Bronchial epithelial cell (primary cell): ENCODE data around the gene TENM4. TPM values are rescaled to one million over a fixed set of nuclear protein-coding genes. Genes with fewer than 3 reads are reported as not detected.

Experiments
- DNase-seq: peaks from one replicate; pipeline ENCODE4 v3.0.0-alpha.2; 2010; ENCODE audit warnings: low read depth
- FAIRE-seq: peaks from 2 replicates; lab custom pipeline; 2011; peaks lifted over from hg19 to GRCh38; lab: Jason Lieb, UNC
- H3K27me3 ChIP-seq: 2 replicates; pipeline ENCODE4 v1.5.1; 2011; ENCODE audit warnings: low read length; ENCODE audit not compliant: control insufficient read depth, insufficient read depth
- H3K36me3 ChIP-seq: 2 replicates; pipeline ENCODE4 v1.5.1; 2011; ENCODE audit warnings: low read length; ENCODE audit not compliant: control insufficient read depth, insufficient read depth
- H3K4me3 ChIP-seq: 2 replicates; pipeline ENCODE4 v1.5.1; 2011; ENCODE audit warnings: mild to moderate bottlenecking, low read depth, low read length, control low read depth
- total RNA-seq: library from RNA; depleted of rRNA; stranded (reverse); fragments of >200 nt; gene quantifications from 2 replicates; pipeline ENCODE4 v1.2.1, GENCODE V29; 2014
- TF ChIP-seq, protein P1 (sequence below): IDR thresholded peaks from 2 replicates; pipeline ENCODE4 v1.5.1; 2011; ENCODE audit warnings: mild to moderate bottlenecking, moderate library complexity, low read length, control low read depth, inconsistent platforms; ENCODE audit not compliant: insufficient read depth, severe bottlenecking

Gene TENM4
- total RNA-seq, 1 donor from 2014 or later = 6.1 TPM

DNA sequence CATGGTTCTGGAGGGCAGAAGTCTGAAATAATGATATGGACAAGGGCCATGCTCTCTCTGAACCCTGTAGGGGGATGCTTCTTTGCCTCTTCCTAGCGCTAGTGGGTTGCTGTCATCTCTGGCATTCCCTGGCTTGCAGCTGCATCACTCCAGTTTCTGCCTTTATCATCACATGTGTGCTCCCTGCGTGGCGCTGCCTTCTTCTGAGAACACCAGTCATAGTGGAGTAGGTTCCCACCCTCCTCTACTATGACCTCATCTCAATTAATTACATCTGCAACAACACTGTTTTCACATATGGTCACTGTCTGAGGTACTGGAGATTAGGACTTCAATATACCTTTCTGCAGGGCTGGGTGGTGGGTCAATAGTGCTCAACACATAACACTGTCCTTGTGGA, 463.8 kb downstream of the TENM4 start:
- FAIRE-seq (no peak), DNase-seq (no peak)
- Histone ChIP-seq H3K36me3 (no peaks in the 10 kb centered on the region), H3K4me3 (no peak overlapping the region), H3K27me3 (peaks cover 2% of the 10 kb centered on the region)
- TF ChIP-seq, protein P1, sequence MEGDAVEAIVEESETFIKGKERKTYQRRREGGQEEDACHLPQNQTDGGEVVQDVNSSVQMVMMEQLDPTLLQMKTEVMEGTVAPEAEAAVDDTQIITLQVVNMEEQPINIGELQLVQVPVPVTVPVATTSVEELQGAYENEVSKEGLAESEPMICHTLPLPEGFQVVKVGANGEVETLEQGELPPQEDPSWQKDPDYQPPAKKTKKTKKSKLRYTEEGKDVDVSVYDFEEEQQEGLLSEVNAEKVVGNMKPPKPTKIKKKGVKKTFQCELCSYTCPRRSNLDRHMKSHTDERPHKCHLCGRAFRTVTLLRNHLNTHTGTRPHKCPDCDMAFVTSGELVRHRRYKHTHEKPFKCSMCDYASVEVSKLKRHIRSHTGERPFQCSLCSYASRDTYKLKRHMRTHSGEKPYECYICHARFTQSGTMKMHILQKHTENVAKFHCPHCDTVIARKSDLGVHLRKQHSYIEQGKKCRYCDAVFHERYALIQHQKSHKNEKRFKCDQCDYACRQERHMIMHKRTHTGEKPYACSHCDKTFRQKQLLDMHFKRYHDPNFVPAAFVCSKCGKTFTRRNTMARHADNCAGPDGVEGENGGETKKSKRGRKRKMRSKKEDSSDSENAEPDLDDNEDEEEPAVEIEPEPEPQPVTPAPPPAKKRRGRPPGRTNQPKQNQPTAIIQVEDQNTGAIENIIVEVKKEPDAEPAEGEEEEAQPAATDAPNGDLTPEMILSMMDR = no peak

DNA sequence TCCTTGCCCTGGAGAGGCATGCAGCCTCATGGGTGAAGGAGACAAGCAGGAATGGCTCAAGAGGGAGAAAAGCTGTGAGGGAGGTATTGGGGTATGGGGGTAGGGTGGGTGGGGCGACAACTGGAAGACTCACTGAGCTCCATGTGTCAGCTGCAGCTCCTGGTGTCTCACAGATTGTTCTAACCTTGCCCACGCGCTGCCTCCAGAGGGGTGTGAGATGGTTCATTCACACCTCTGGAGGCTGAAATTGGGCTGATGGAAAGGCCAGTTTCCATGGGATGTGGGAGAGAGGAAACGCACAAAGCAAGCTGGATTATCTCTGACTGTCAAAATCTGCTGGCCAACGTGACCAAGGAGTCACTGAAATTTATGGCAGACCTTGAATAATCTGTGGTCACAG, 465.7 kb downstream of the TENM4 start:
- peaks cover 2% of the 10 kb centered on the region for H3K27me3 ChIP-seq
- H3K4me3 ChIP-seq = no peak overlapping the region
- FAIRE-seq = no peak
- TF ChIP-seq, protein P1 = no peak
- no peak for DNase-seq
- H3K36me3 ChIP-seq = no peaks in the 10 kb centered on the region

DNA sequence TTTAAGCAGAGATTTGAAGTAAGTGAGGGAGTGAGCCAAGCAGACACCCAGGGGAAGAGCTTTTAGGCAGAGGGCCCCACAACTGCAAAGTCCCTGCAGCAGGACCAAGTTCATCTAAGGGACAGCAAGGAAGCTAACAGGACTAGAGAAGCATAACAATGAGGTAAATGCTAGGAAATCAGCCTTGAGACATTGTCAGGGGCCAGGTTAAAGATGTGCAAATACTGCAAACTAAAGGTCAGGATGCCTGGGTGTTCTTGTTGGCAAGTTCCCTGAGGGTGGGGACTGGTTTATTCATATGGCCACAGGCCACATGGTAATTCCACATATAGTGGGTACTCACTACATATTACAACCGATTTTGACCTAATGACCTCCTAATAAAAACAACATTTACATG, 467.0 kb downstream of the TENM4 start:
- H3K4me3 ChIP-seq = no peak overlapping the region
- TF ChIP-seq, protein P1 = no peak
- FAIRE-seq (no peak), DNase-seq (no peak)
- H3K27me3 ChIP-seq = peaks cover 2% of the 10 kb centered on the region
- H3K36me3 ChIP-seq = no peaks in the 10 kb centered on the region

DNA sequence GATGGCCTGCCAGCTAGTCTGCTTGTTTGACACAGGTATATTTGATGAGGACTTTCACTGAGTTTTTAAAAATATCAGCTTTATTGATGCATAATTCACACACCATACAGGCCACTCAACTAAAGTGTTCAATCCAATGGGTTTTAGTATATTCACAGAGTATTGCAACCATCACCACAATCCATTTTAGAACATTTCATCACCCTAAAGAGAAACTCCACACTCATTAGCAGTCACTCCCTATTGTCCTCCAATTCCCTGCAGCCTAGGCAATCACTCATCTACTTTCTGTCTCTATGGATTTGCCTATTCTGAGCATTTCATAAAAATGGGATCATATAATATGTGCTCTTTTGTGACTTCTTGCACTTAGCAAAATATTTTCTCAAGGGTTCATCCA, 468.2 kb downstream of the TENM4 start:
- TF ChIP-seq, protein P1 = no peak
- no peak for FAIRE-seq

DNA sequence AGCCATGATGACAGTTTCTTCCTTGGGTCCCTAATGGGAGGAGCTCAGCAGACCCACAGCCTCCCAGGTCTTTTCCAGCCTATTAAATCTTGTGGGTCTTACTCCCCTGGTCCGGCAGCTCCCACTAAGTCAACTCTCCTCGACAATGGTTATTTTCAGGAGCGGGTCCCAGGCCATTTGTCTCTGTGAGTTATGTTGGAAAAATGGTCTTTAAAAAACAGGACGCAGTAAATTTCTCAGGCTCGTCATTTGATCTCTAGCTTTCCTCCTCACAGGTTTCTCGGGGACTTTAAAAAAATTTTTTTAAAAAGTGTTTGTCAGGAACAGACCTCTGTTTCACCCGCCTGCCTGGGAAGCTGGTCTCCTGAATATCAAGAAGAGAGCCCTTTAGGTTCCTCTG, 468.7 kb downstream of the TENM4 start:
- Histone ChIP-seq H3K36me3 (no peaks in the 10 kb centered on the region), H3K27me3 (no peaks in the 10 kb centered on the region), H3K4me3 (no peak overlapping the region)
- TF ChIP-seq, protein P1 = no peak
- FAIRE-seq = no peak
- DNase-seq = no peak

More for the DNA sequence above, 468.2 kb downstream of the TENM4 start:
- no peaks in the 10 kb centered on the region for H3K27me3 ChIP-seq
- H3K36me3 ChIP-seq = no peaks in the 10 kb centered on the region
- DNase-seq = no peak
- no peak overlapping the region for H3K4me3 ChIP-seq

DNA sequence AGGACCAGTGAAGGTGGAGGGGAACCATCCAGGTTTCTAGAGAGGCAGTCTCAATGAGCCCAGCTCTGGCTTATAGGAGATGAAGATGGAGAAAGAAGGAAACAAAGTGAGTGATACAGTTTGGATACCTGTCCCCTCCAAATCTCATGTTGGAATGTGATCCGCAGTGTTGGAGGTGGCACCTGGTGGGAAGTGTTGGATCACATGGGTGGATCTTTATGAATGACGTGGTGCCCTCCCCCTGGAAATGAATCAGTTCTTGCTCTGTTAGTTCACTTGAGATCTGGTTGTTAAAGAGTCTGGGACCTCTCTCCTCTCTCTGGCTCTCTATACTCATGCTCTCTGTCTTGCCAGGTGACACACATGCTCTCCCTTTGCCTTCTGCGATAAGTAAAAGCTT, 473.0 kb downstream of the TENM4 start:
- Histone ChIP-seq H3K27me3 (no peaks in the 10 kb centered on the region), H3K4me3 (no peak overlapping the region), H3K36me3 (no peaks in the 10 kb centered on the region)
- TF ChIP-seq, protein P1 = no peak
- FAIRE-seq (peak; percentile 72), DNase-seq (no peak)
